Panc1 (cell line): ENCODE results near the gene DGKD.
A peak's percentile ranks its signal among the peaks of the same experiment; 100 is the strongest.

Experiments
- CTCF ChIP-seq: fragments of 450-650 bp; IDR thresholded peaks from 2 replicates; pipeline ENCODE4 v1.5.1; 2017; ENCODE audit warnings: mild to moderate bottlenecking
- POLR2AphosphoS5 ChIP-seq: IDR thresholded peaks from 2 replicates; pipeline ENCODE4 v1.6.1; 2012; ENCODE audit warnings: mild to moderate bottlenecking, low read depth, low read length, moderate library complexity

GRCh38 chr2:233350708-233351107 lies 3.6 kb upstream of the DGKD start:
- TF ChIP-seq POLR2AphosphoS5, result peak; percentile 78; the same call in 1 of the 2 replicates
- no peak for TF ChIP-seq CTCF
